DMS53 treated with DMSO at 0.1 percent for 48 hours (cell line): ENCODE data around the gene SPRR1B.
"Not testable (repeated sequence)": the region's sequence is repeated elsewhere in the genome, so short reads cannot be mapped to it uniquely, and the experiment has no call there.

Source experiments
- DNase-seq: peaks from one replicate; lab custom pipeline; 2025; ENCODE audit not compliant: unreplicated experiment; lab: John Stamatoyannopoulos, UW

The SPRR1B gene

GRCh38 chr1:153035211-153035610, 4.2 kb downstream of the SPRR1B start:
- no peak for DNase-seq

DNA sequence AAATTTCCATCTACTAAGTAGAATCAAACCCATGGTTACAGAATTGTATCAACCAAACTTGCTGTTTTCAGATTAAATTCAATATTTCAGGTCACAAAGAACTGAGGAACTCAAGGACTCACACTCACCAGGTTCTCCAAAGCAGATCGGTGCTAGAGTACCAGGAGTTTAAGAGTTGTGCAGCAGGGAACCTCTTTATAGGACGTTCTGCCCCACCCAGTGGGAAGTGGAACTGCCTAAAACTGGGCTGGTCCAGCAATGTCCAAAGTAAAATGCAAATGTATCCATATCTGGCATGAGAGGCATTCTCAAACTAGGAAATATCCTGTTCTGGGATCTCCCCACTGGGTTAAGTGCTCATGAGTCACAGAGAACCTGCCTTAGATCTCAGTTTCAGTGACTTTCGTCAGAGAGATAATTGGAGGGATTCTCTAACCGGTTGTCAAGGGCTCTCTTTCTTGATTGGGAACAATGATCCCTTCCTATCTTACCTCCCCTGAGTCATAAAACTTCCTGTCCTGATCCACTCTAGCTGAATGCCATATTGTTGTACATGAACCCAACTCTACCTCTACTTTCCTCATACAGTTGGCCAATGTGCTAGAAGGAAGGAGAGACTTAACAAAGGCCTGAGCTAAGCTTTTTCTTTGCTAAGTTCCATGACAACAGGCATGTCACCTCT, 10.1 kb downstream of the SPRR1B start, which contains the start of gene SPRR2D:
SPRR2D (minus strand) TSS at position 171 of the 682 bp plus-strand sequence. CDS start 774 bp downstream, outside the sequence.
- DNase-seq: no peak

DNA sequence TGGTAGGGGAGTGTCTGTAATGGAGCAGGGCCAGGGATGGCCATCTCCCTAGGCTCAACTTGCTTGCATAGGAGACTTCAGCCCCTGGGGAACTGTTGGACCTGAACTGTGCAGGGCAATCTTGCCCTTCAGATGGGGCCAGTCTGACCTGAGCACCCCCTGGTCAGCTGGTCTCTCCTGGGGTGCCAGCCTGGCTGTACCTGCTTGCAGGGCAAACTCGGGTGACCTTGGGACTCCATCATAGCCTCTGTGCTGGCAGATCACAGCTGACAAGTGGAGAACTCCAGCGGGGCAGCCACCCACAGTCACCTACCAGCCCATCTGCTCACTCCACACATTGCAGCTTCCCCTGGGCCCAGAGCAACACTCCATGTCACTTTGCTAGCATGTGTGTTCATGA, 18.2 kb downstream of the SPRR1B start:
- no peak for DNase-seq

GRCh38 chr1:153056111-153056510, 25.1 kb downstream of the SPRR1B start:
- not testable (repeated sequence) for DNase-seq

GRCh38 chr1:153057375-153057774, 26.4 kb downstream of the SPRR1B start, which contains the start of gene SPRR2A:
TSS of gene SPRR2A (minus strand) at chr1:153057512. CDS start at chr1:153056735, 777 bp downstream.
- no peak for DNase-seq

- DNase-seq: no peak
Measured at GRCh38 chr1:153058154-153058553, 27.2 kb downstream of the SPRR1B start.

DNA sequence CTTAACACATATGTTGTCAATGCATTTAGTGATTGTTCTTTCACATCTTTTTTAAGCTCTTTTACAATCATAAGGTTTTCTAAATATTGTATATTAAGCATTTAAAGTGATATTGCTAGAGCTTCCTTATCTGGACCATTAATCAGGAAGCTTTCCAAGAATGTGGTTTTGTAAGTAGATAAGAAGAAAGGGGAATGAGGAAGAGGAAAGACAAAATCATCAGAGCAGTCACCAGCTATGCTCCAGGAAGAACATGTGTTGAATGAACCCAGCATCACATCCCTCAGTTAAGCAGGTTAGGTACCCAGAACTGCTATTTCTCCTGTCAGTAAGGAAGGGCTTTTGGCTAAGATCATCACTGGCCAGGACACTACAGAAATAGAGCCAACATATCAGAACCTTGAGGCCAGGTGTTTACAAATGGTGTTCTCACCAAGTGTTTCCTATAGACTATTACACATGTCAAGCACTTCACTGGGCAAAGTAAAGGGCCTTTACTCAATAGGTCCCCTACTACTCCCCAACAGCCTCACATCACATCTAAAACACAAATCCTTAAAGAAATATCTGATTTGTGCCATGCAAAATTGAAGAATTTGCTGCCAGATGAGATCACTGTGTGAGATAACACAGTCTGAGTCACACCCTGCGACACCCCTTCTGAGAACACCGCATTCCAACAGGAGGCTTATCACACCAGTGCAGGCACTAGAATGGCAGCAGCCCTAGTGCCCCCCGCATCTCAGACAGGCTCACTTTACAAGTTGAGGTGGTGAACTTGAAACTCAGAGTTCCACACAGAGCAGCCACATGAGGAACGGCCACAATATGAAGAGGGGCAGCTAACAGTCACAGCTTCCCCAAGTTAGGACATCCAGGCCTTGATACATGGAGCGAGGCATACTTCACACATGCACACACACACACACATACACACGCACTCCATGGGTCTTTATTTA, 28.1 kb downstream of the SPRR1B start:
- DNase-seq: no peak

- no peak for DNase-seq
Measured at GRCh38 chr1:153070243-153070642, 39.2 kb downstream of the SPRR1B start.

DNA sequence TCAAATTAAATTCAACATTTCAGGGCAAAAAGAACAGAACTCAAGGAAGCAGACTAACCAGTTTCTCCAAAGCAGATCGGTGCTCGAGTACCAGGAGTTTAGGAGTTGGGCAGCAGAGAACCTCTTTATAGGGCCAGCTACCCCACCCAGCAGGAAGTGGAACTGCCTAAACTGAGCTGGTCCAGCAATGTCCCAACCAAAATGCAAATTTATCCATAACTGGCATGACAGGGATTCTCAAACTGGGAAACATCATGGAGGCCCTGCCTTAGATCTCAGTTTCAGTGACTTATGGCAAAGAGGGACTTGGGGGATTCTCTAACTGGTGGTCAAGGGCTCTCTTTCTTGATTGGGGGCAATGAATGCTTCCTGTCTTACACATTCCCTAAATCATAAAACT, 40.5 kb downstream of the SPRR1B start, which contains the start of gene SPRR2B:
SPRR2B (minus strand) TSS at position 101 of the 400 bp plus-strand sequence. CDS start 772 bp downstream, outside the sequence.
- no peak for DNase-seq

DNA sequence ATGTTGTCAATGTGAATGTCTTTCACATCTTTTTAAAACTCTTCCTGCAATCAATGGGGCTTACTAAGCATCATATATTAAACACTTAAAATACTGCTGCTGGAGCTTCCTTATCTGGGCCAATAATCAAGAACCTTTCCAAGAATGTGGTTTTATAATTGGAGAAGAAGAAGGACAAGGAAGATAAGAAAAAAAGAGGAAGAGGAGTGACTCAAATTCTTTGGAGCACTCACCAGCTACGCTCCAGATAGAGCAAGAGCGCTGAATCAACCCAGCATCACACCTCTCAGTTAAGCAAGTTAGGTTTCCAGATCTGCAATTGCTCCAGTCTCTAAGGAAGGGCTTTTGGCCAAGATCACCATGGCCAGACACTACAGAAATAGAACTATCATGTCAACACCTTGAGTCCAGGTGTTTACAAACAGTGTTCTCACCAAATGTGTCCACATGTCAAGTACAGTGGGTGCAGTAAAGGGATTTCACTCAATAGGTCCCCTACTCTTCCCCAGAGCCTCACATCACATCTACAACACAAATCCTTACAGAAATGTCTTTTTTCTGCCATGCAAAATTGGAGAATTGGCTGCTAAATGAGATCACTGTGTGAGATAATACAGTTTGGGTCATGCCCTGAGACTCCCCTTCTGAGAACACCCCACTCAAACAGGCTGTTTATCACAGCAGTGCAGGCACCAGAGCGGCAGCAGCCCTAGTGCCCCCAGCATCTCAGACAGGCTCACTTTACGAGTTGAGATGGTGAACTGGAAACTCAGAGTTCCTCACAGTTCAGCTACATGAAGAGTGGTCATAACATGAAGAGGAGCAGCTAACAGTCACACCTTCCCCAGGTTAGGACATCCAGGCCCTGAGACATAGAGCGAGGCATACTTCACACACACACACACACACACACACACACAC, 42.1 kb downstream of the SPRR1B start:
- DNase-seq: no peak

DNA sequence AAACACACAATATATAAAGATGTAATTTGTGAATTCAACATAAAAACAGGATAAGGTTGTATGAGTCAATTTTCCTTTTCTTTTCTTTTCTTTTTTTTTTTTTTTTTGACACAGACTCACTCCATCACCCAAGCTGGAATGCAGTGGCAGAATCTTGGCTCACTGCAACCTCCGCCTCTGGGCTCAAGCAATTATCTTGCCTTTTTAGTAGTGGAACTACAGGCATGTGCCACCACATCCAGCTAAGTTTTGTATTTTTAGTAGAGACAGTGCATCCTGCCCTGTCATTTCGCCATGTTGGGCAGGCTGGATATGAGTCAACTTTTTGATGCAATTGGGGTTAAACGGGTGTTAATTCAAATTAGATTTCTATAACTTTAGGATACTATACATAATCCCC, 50.7 kb downstream of the SPRR1B start:
- no peak for DNase-seq
